HepG2 (cell line): Measurements from ENCODE around the gene PIP5KL1. TPM values are rescaled to one million over a fixed set of nuclear protein-coding genes. Genes with fewer than 3 reads are reported as not detected.

ENCODE experiments used
- GMEB1 ChIP-seq: sonication (generic); formaldehyde crosslinking; IDR thresholded peaks from 2 replicates; pipeline ENCODE4 v1.5.1; 2020; ENCODE audit warnings: missing genetic modification reagents, mild to moderate bottlenecking, borderline replicate concordance
- HMGA1 ChIP-seq: sonication (generic); formaldehyde crosslinking; conservative IDR thresholded peaks from 2 replicates; pipeline ENCODE4 v1.4.0; 2020; ENCODE audit warnings: missing genetic modification reagents
- KDM1A ChIP-seq: IDR thresholded peaks from 2 replicates; pipeline ENCODE4 v1.6.1; 2016; ENCODE audit warnings: missing compliant biosample characterization
- MTERF4 ChIP-seq: sonication (generic); formaldehyde crosslinking; IDR thresholded peaks from 2 replicates; pipeline ENCODE4 v1.8.0; 2023; ENCODE audit warnings: mild to moderate bottlenecking, missing genetic modification reagents
- NFIC ChIP-seq: IDR thresholded peaks from 2 replicates; pipeline ENCODE4 v1.6.1; 2012; ENCODE audit warnings: mild to moderate bottlenecking, low read length, inconsistent platforms
- RXRB ChIP-seq: IDR thresholded peaks from 2 replicates; pipeline ENCODE4 v1.6.1; 2016; ENCODE audit warnings: borderline replicate concordance, missing genetic modification reagents, missing compliant biosample characterization
- SIN3A ChIP-seq: IDR thresholded peaks from 2 replicates; pipeline ENCODE4 v1.6.1; 2011; ENCODE audit warnings: low read depth, mild to moderate bottlenecking, control low read depth, low read length, borderline replicate concordance
- TEAD3 ChIP-seq: optimal IDR thresholded peaks from 2 replicates; pipeline ENCODE3; 2016; ENCODE audit warnings: borderline replicate concordance
- ZFP36L1 ChIP-seq: sonication (generic); formaldehyde crosslinking; IDR thresholded peaks from 2 replicates; pipeline ENCODE4 v1.8.0; 2022; ENCODE audit warnings: mild to moderate bottlenecking, missing genetic modification reagents, moderate library complexity
- ZNF407 ChIP-seq: sonication (generic); formaldehyde crosslinking; IDR thresholded peaks from one replicate; pipeline ENCODE4 v1.5.1; 2020; ENCODE audit warnings: mild to moderate bottlenecking, missing genetic modification reagents; ENCODE audit errors: not compliant biosample characterization
- ZNF770 ChIP-seq: sonication (generic); formaldehyde crosslinking; IDR thresholded peaks from 2 replicates; pipeline ENCODE4 v1.5.0; 2020; ENCODE audit warnings: mild to moderate bottlenecking, missing genetic modification reagents
- ZNF839 ChIP-seq: sonication (generic); formaldehyde crosslinking; IDR thresholded peaks from 2 replicates; pipeline ENCODE4 v1.4.0; 2020; ENCODE audit warnings: missing genetic modification reagents, mild to moderate bottlenecking, borderline replicate concordance
- polyA plus RNA-seq, 8 experiments: library from polyadenylated mRNA; depleted of rRNA in 3 of 8; stranded (reverse) in 7 of 8; unstranded in 1 of 8; fragments of >200 nt; fragmentation: Illumina TruSeq in 4 of 8; extraction: Trizol in 4 of 8; gene quantifications; 2 replicates each; pipeline versions ENCODE4 v1.2.1 to v1.2.3, GENCODE V29; 2011 to 2016; ENCODE audit warnings: low read depth in 4 of 8, missing spikeins in 1 of 8, mixed read lengths in 1 of 8; ENCODE audit not compliant: insufficient read depth in 1 of 8
- total RNA-seq, 5 experiments: library from RNA; depleted of rRNA; stranded (reverse); fragments of >200 nt; fragmentation: Illumina TruSeq; extraction: Trizol; gene quantifications; 2 replicates each; pipeline ENCODE4 v1.2.3, GENCODE V29; 2016; ENCODE audit warnings: low read depth in 1 of 5

PIP5KL1 gene
- total and polyA plus RNA-seq, 2 of the 13 experiments (the other 11 are each of a cell fraction or from before 2014, with no cell fraction given): 0.20 to 0.49 TPM

- peak; percentile 79 for TF ChIP-seq ZNF407 (CRISPR knock-in tag)
- peak; percentile 71; the same call in 1 of the 2 replicates for TF ChIP-seq SIN3A
- TF ChIP-seq ZFP36L1 (CRISPR knock-in tag): no peak
- TF ChIP-seq GMEB1: peak; percentile 65
- TF ChIP-seq RXRB: peak; percentile 26; the same call in 1 of the 2 replicates
- TF ChIP-seq KDM1A (CRISPR knock-in tag): no peak
- TF ChIP-seq ZNF839 (CRISPR knock-in tag): no peak
- TF ChIP-seq ZNF770 (CRISPR knock-in tag): no peak
- no peak for TF ChIP-seq HMGA1
- no peak for TF ChIP-seq NFIC
- peak; percentile 65; the same call in 1 of the 2 replicates for TF ChIP-seq MTERF4 (CRISPR knock-in tag)
- no peak for TF ChIP-seq TEAD3 (CRISPR knock-in tag)
Observed at GRCh38 chr9:127937388-127938297, 7.1 kb upstream of the PIP5KL1 start, which contains the start of gene DPM2 (continued).
